Measurements from ENCODE around the gene TMPRSS3.

The TMPRSS3 gene

GRCh38 chr21:42387843-42388340 is 8.0 kb downstream of the TMPRSS3 start:
- Histone ChIP-seq H3K36me3 (ENCODE audit: control insufficient read depth, insufficient read depth, low read length) (no peaks in the 10 kb centered on the region), H3K27me3 (ENCODE audit: control insufficient read depth, insufficient read depth, low read length) (no peaks in the 10 kb centered on the region), H3K4me1 (ENCODE audit: control insufficient read depth, insufficient read depth, low read length) (peaks cover 15% of the 10 kb centered on the region; the same call in 1 of the 2 replicates), H3K9me3 (ENCODE audit: control insufficient read depth, insufficient read depth, low read depth, low read length) (0 out of 2 replicates have a peak, but pooled peaks cover 6% of the 10 kb centered on the region), H3K27ac (ENCODE audit: low read depth, low read length) (no peak overlapping the region), H3K9ac (ENCODE audit: low read length) (no peak overlapping the region), H3K4me3 (ENCODE audit: low read depth, low read length) (no peak overlapping the region)

- no peaks in the 10 kb centered on the region for H3K27me3 ChIP-seq (ENCODE audit: control insufficient read depth, insufficient read depth, low read length)
- H3K27ac ChIP-seq (ENCODE audit: low read depth, low read length) = no peak overlapping the region
- peaks cover 15% of the 10 kb centered on the region; the same call in 1 of the 2 replicates for H3K4me1 ChIP-seq (ENCODE audit: control insufficient read depth, insufficient read depth, low read length)
- peaks cover 8% of the 10 kb centered on the region; the same call in 1 of the 2 replicates for H3K9me3 ChIP-seq (ENCODE audit: control insufficient read depth, insufficient read depth, low read depth, low read length)
- H3K36me3 ChIP-seq (ENCODE audit: control insufficient read depth, insufficient read depth, low read length) = no peaks in the 10 kb centered on the region
- no peak overlapping the region for H3K9ac ChIP-seq (ENCODE audit: low read length)
- no peak overlapping the region for H3K4me3 ChIP-seq (ENCODE audit: low read depth, low read length)
Measured at GRCh38 chr21:42387164-42387563, 8.7 kb downstream of the TMPRSS3 start.

DNA sequence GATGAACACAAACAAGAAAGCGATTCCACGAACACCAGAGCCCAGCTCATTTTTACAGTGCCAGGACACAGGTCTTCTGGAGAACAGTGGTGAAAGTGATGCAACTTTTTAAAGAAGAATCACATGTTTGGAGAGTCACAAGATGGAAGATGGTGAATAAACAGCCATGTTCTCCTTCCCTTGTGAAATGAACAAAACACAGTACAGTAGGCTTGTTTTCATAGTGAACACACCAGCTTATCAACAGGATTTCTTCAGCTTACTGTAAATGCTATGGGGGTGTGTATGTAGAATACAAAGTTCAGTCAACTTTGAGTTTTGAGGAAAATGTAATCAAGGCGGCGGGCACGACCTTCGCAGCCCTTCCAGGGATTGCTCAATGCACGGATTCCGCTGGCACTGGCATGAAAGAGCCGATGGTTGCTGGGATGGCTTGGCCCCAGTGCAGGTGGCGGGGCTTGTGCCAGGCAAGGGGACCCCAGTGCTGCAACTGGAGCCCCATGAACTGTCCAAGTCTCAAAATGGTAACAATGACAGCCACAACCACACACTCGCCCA is 9.7 kb downstream of the TMPRSS3 start:
- H3K4me3 ChIP-seq (ENCODE audit: low read depth, low read length) = no peak overlapping the region
- no peak overlapping the region for H3K9ac ChIP-seq (ENCODE audit: low read length)
- peaks cover 15% of the 10 kb centered on the region; the same call in 1 of the 2 replicates for H3K4me1 ChIP-seq (ENCODE audit: control insufficient read depth, insufficient read depth, low read length)
- H3K27me3 ChIP-seq (ENCODE audit: control insufficient read depth, insufficient read depth, low read length) = no peaks in the 10 kb centered on the region
- H3K27ac ChIP-seq (ENCODE audit: low read depth, low read length) = no peak overlapping the region
- H3K9me3 ChIP-seq (ENCODE audit: control insufficient read depth, insufficient read depth, low read depth, low read length) = peaks cover 9% of the 10 kb centered on the region
- H3K36me3 ChIP-seq (ENCODE audit: control insufficient read depth, insufficient read depth, low read length) = no peaks in the 10 kb centered on the region

GRCh38 chr21:42385619-42386018 is 10.2 kb downstream of the TMPRSS3 start:
- H3K36me3 ChIP-seq (ENCODE audit: control insufficient read depth, insufficient read depth, low read length) = no peaks in the 10 kb centered on the region
- H3K4me1 ChIP-seq (ENCODE audit: control insufficient read depth, insufficient read depth, low read length) = peaks cover 15% of the 10 kb centered on the region; the same call in 1 of the 2 replicates
- H3K9ac ChIP-seq (ENCODE audit: low read length) = no peak overlapping the region
- H3K27ac ChIP-seq (ENCODE audit: low read depth, low read length) = no peak overlapping the region
- H3K9me3 ChIP-seq (ENCODE audit: control insufficient read depth, insufficient read depth, low read depth, low read length) = peaks cover 9% of the 10 kb centered on the region
- H3K27me3 ChIP-seq (ENCODE audit: control insufficient read depth, insufficient read depth, low read length) = no peaks in the 10 kb centered on the region
- no peak overlapping the region for H3K4me3 ChIP-seq (ENCODE audit: low read depth, low read length)

DNA sequence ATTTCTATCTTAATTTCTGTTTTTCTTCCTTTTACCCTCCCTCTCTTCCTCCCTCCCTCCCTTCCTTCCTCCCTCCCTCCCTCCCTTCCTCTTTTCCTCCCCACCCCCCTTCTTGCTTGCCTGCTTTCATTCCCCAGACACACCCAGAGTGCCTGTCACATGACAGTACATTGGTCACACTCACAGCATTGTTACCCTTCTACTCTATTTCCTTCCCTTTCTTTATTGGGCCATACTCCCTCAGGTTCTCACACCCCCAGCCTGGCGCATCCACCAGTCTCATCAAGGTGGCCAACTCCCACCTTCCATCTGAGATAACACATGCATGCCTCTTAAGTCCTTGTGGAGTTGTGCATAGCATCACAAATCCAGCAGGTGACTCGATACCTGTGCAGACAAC is 10.9 kb downstream of the TMPRSS3 start:
- Histone ChIP-seq H3K9ac (ENCODE audit: low read length) (no peak overlapping the region), H3K4me1 (ENCODE audit: control insufficient read depth, insufficient read depth, low read length) (peaks cover 13% of the 10 kb centered on the region; the same call in 1 of the 2 replicates), H3K4me3 (ENCODE audit: low read depth, low read length) (no peak overlapping the region), H3K9me3 (ENCODE audit: control insufficient read depth, insufficient read depth, low read depth, low read length) (peaks cover 9% of the 10 kb centered on the region), H3K27ac (ENCODE audit: low read depth, low read length) (no peak overlapping the region), H3K27me3 (ENCODE audit: control insufficient read depth, insufficient read depth, low read length) (no peaks in the 10 kb centered on the region), H3K36me3 (ENCODE audit: control insufficient read depth, insufficient read depth, low read length) (no peaks in the 10 kb centered on the region)

DNA sequence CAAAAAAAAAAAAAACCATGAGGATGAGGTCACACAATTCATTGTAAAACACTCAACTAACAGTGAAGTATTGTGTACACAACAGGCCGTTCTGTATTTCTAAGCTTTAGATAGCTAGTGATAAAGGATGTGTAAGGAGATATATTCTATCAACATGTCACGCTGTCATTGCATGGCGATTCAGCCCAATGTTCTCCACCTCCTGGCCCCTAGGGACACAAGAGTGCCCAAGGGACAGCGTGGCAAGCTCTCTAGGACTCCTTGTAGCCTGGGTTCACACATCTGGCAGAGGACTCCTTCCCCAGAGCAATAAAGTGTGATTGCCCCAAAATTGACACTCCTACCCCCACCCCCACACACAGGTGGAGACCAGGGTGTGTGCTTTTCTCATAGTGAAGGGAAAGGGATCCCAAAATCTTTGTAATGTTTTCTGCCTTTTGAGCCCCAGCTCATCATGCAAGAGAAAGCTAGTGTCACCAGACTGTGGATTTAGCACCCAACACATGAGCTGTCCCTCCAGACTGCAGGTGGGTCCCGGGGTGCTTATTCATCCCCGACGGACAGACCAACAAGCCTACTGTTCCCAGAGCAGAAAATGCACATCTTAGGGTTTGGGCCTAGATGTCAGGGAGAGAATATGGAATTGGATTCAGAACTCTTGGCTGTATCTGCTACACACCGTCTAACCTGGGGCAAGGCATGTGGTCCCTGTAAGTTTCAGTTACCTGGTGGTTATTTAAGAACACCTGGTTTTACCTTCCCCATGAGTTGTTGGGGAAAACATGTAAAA is 11.5 kb downstream of the TMPRSS3 start:
- H3K4me3 ChIP-seq (ENCODE audit: low read depth, low read length) = no peak overlapping the region

DNA sequence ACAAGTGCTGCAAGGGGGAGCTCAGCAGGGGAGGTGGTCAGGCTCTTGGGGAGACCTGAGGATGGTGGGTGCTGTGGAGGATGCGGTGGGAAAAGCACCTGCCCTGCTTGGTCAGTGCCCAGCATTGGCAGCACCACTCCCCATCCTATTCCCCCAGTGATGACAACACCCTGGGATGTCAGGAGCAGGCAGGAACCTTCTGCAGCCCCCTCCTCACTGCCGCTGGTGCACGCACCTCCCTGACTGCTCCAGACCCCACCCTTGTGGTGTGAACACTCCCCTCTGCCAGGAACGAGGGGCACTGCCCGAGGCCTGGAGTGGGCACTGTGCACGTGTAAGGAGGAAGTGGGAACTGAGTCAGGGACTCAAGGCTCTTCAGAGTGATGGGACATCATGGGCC is 12.5 kb downstream of the TMPRSS3 start:
- no peak overlapping the region for H3K27ac ChIP-seq (ENCODE audit: low read depth, low read length)
- no peaks in the 10 kb centered on the region for H3K27me3 ChIP-seq (ENCODE audit: control insufficient read depth, insufficient read depth, low read length)
- no peaks in the 10 kb centered on the region for H3K4me1 ChIP-seq (ENCODE audit: control insufficient read depth, insufficient read depth, low read length)
- no peaks in the 10 kb centered on the region for H3K36me3 ChIP-seq (ENCODE audit: control insufficient read depth, insufficient read depth, low read length)
- no peak overlapping the region for H3K4me3 ChIP-seq (ENCODE audit: low read depth, low read length)
- H3K9ac ChIP-seq (ENCODE audit: low read length) = no peak overlapping the region
- peaks cover 9% of the 10 kb centered on the region for H3K9me3 ChIP-seq (ENCODE audit: control insufficient read depth, insufficient read depth, low read depth, low read length)

More for the DNA sequence above, 11.5 kb downstream of the TMPRSS3 start:
- Histone ChIP-seq H3K9ac (ENCODE audit: low read length) (no peak overlapping the region), H3K27ac (ENCODE audit: low read depth, low read length) (no peak overlapping the region), H3K9me3 (ENCODE audit: control insufficient read depth, insufficient read depth, low read depth, low read length) (peaks cover 9% of the 10 kb centered on the region), H3K36me3 (ENCODE audit: control insufficient read depth, insufficient read depth, low read length) (no peaks in the 10 kb centered on the region), H3K27me3 (ENCODE audit: control insufficient read depth, insufficient read depth, low read length) (no peaks in the 10 kb centered on the region), H3K4me1 (ENCODE audit: control insufficient read depth, insufficient read depth, low read length) (peaks cover 7% of the 10 kb centered on the region; the same call in 1 of the 2 replicates)

GRCh38 chr21:42382915-42383314 is 12.9 kb downstream of the TMPRSS3 start:
- Histone ChIP-seq H3K9me3 (ENCODE audit: control insufficient read depth, insufficient read depth, low read depth, low read length) (peaks cover 9% of the 10 kb centered on the region), H3K4me1 (ENCODE audit: control insufficient read depth, insufficient read depth, low read length) (no peaks in the 10 kb centered on the region), H3K9ac (ENCODE audit: low read length) (no peak overlapping the region), H3K27ac (ENCODE audit: low read depth, low read length) (no peak overlapping the region), H3K4me3 (ENCODE audit: low read depth, low read length) (no peak overlapping the region), H3K36me3 (ENCODE audit: control insufficient read depth, insufficient read depth, low read length) (no peaks in the 10 kb centered on the region), H3K27me3 (ENCODE audit: control insufficient read depth, insufficient read depth, low read length) (no peaks in the 10 kb centered on the region)

DNA sequence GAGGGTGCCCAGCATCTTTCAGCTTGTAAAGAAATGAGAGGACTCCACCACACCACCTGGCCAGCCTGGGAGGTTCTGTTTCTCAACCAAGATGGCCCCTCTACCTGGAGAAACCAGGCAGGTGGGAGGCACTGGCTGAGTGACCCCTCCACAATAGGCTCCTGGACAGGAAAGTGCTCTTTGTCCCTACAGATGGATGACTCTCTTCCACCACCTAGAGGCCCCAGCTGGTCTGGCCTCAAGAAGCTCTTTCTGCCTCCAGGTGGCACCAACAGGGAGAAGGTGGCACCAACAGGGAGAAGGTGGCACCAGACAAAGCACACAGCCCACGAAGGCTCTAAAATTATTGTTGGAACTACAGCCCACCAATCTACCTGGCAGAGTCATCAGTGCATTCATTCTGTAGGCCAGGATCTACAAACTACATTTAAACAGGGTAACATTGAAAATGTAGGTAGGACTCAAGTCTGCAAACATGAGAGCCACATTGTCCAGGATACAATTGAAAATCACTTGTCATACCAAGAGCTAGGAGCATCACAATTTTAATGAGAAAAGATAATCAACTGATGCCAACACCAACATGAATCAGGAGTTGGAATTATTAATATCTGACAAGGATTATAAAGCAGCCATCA is 14.4 kb downstream of the TMPRSS3 start:
- no peaks in the 10 kb centered on the region for H3K36me3 ChIP-seq (ENCODE audit: control insufficient read depth, insufficient read depth, low read length)
- peaks cover 2% of the 10 kb centered on the region; the same call in 1 of the 2 replicates for H3K27me3 ChIP-seq (ENCODE audit: control insufficient read depth, insufficient read depth, low read length)
- no peak overlapping the region for H3K27ac ChIP-seq (ENCODE audit: low read depth, low read length)
- peaks cover 9% of the 10 kb centered on the region for H3K9me3 ChIP-seq (ENCODE audit: control insufficient read depth, insufficient read depth, low read depth, low read length)
- no peaks in the 10 kb centered on the region for H3K4me1 ChIP-seq (ENCODE audit: control insufficient read depth, insufficient read depth, low read length)
- H3K9ac ChIP-seq (ENCODE audit: low read length) = no peak overlapping the region
- no peak overlapping the region for H3K4me3 ChIP-seq (ENCODE audit: low read depth, low read length)

DNA sequence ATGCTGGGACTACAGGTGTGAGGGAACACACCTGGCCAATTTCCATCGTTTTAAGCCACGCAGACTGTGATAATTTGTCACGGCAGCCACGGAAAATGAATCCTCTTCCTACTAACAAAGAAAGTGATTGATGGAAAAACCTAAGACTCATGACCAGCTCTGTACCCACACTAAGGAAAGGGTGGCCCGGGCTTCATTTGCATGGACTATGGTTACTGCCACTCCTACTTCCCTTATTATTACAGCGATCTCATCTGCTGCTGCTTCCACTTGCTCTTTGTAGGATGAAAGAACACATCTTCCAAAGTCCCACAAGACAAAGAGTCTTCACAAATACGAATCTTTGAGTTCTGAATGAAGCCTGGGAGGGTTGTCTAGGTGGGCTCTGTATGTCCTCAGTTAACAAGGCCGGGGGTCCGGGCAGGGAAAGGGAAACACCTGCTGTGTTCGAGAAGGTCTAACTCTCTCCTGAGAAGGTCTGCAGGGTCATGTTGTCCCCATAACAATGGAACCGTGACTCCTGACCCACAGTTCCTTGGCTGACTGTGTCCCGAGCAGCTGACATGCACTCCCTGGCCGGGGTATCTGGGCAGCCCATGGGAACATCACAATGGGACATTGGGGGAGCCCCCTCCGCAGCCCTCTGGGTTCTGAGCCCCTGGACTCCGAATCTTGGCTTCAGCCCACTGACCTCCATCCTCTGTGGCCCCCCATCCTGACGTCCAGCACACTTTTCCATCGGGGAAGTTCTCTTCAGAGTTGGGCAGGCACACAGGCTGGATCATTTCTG is 16.2 kb downstream of the TMPRSS3 start:
- H3K27ac ChIP-seq (ENCODE audit: low read depth, low read length) = no peak overlapping the region
- H3K4me1 ChIP-seq (ENCODE audit: control insufficient read depth, insufficient read depth, low read length) = peaks cover 5% of the 10 kb centered on the region
- no peaks in the 10 kb centered on the region for H3K36me3 ChIP-seq (ENCODE audit: control insufficient read depth, insufficient read depth, low read length)
- H3K9ac ChIP-seq (ENCODE audit: low read length) = no peak overlapping the region
- H3K9me3 ChIP-seq (ENCODE audit: control insufficient read depth, insufficient read depth, low read depth, low read length) = peaks cover 9% of the 10 kb centered on the region
- H3K4me3 ChIP-seq (ENCODE audit: low read depth, low read length) = no peak overlapping the region
- peaks cover 17% of the 10 kb centered on the region for H3K27me3 ChIP-seq (ENCODE audit: control insufficient read depth, insufficient read depth, low read length)

Measured in HUES6 (cell line).